ENCODE measurements around the gene EGLN2.

- no peak for TF ChIP-seq RAD21 (IDR thresholded peaks at IDR 0.05; ENCODE audit: low read length)
- TF ChIP-seq MXI1 (IDR thresholded peaks at IDR 0.05; ENCODE audit: low read depth, low read length), result no peak
- no peak for TF ChIP-seq NRF1 (IDR thresholded peaks at IDR 0.05; ENCODE audit: low read depth, low read length)
- TF ChIP-seq POLR2AphosphoS5 (IDR thresholded peaks at IDR 0.05; ENCODE audit: low read depth, low read length), result no peak
- no peak for TF ChIP-seq GABPA (IDR thresholded peaks at IDR 0.05; ENCODE audit: low read depth)
These were observed 35.5 kb upstream of the EGLN2 start for GRCh38 chr19:40763526-40763925.
